AG04450 (cell line): ENCODE results near the gene PEX11G. TPM values are rescaled to one million over a fixed set of nuclear protein-coding genes. Genes with fewer than 3 reads are reported as not detected.
"Not testable (repeated sequence)": the region's sequence is repeated elsewhere in the genome, so short reads cannot be mapped to it uniquely, and the experiment has no call there.

Experiments used
- CTCF ChIA-PET: fragments of 300-600, 350-600 bp; formaldehyde crosslinking; extraction: SDS; loops from one replicate; lab custom pipeline; 2022; ENCODE audit warnings: antibody characterized with exemption, inconsistent platforms; lab: Charles Lee
- POLR2A ChIA-PET: fragments of 350-600 bp; formaldehyde crosslinking; extraction: SDS; loops from one replicate; lab custom pipeline; 2021; ENCODE audit warnings: antibody characterized with exemption, inconsistent platforms; lab: Yijun Ruan, JAX
- DNase-seq: peaks from one replicate; pipeline ENCODE4 v3.0.0-alpha.2; 2011; ENCODE audit warnings: low read depth, low spot score
- H3K27ac ChIP-seq: one replicate; pipeline ENCODE4 v1.5.1; 2012; ENCODE audit warnings: low read depth, low read length, control low read depth
- H3K27me3 ChIP-seq: one replicate; pipeline ENCODE4 v1.6.0; 2012; ENCODE audit warnings: low read length; ENCODE audit not compliant: control insufficient read depth, insufficient read depth
- H3K4me3 ChIP-seq: 2 replicates; pipeline ENCODE4 v1.5.1; 2011; ENCODE audit warnings: mild to moderate bottlenecking, low read depth, low read length, control low read depth
- H3K9me3 ChIP-seq: 2 replicates; pipeline ENCODE4 v1.5.1; 2012; ENCODE audit warnings: low read length; ENCODE audit not compliant: control insufficient read depth, insufficient read depth
- polyA plus RNA-seq: library from polyadenylated mRNA; depleted of rRNA; stranded (reverse); fragments of >200 nt; gene quantifications from 2 replicates; pipeline ENCODE4 v1.2.3, GENCODE V29; 2011
- TF ChIP-seq, protein P1 (sequence below): IDR thresholded peaks from 2 replicates; pipeline ENCODE4 v1.5.1; 2011; ENCODE audit warnings: low read depth, low read length, control low read depth, inconsistent platforms

The PEX11G gene
- polyA plus RNA-seq, 1 experiment, result 0.60 TPM

DNA sequence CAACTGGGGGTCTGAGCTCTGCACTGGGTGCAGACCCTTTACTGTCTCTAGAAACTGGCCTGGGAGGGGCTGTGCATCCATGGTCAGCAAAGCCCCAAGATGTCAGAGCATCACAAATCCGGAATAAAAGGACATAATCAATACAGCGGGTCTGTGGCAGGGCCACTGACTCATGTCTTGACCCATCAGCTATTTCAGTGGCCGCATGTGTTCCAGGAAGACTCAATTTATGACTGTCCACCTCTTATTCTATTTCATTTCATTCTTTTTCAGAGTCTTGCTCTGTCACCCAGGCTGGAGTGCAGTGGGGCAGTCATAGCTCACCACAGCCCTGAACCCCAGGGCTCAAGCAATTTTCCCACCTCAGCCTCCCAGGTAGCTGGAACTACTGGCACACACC lies 53.2 kb downstream of the PEX11G start:
- DNase-seq, result no peak
- H3K27me3 ChIP-seq, result no peaks in the 10 kb centered on the region
- H3K9me3 ChIP-seq, result no peaks in the 10 kb centered on the region; the same call in 1 of the 2 replicates
- TF ChIP-seq, protein P1, sequence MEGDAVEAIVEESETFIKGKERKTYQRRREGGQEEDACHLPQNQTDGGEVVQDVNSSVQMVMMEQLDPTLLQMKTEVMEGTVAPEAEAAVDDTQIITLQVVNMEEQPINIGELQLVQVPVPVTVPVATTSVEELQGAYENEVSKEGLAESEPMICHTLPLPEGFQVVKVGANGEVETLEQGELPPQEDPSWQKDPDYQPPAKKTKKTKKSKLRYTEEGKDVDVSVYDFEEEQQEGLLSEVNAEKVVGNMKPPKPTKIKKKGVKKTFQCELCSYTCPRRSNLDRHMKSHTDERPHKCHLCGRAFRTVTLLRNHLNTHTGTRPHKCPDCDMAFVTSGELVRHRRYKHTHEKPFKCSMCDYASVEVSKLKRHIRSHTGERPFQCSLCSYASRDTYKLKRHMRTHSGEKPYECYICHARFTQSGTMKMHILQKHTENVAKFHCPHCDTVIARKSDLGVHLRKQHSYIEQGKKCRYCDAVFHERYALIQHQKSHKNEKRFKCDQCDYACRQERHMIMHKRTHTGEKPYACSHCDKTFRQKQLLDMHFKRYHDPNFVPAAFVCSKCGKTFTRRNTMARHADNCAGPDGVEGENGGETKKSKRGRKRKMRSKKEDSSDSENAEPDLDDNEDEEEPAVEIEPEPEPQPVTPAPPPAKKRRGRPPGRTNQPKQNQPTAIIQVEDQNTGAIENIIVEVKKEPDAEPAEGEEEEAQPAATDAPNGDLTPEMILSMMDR, result no peak
- ChIA-PET CTCF (no interaction called here), POLR2A (no interaction called here)
- H3K4me3 ChIP-seq, result no peak overlapping the region
- H3K27ac ChIP-seq, result no peak overlapping the region

DNA sequence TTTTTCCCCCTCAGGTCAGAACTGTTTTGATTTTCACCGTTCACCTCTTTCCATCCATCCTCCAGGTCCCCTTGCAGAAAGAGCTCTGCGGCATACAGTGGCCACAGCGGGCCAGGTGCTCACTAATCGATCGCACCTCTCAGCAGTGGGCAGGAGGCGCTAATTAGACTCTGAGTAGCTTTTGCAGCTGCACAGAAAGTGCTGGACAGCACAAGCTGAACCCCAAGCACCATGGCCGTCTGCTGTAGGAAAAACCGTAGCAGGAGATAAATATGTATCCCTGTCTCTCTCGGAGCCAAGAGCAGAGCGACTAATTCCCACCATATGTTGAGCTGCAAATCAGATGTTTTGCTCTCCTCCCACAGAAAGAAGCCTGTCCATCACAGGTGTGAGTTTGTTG lies 54.4 kb downstream of the PEX11G start:
- no peaks in the 10 kb centered on the region for H3K27me3 ChIP-seq
- TF ChIP-seq, protein P1, result no peak
- ChIA-PET CTCF (no interaction called here), POLR2A (no interaction called here)
- no peak overlapping the region for H3K27ac ChIP-seq
- no peak for DNase-seq
- no peaks in the 10 kb centered on the region for H3K9me3 ChIP-seq
- no peak overlapping the region for H3K4me3 ChIP-seq

DNA sequence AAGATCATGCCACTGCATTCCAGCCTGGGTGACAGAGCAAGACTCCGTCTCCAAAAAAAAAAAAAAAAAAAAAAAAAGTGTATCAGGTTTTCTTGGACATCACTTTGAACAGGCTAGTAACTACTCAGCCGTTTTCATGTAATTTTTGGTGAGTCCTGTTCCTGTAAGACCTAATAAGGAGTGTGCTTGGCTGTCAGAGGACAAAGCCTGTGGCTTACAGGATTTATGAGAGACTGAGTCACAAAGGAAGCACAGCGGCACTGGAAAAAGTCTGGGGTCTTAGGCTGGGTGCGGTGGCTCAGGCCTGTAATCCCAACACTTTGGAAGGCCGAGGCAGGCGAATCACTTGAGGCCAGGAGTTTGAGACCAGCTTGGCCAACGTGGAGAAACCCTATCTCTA lies 55.4 kb downstream of the PEX11G start:
- CTCF ChIA-PET, POLR2A ChIA-PET, DNase-seq, H3K9me3 ChIP-seq, H3K27ac ChIP-seq, H3K4me3 ChIP-seq, H3K27me3 ChIP-seq: not testable (repeated sequence)

DNA sequence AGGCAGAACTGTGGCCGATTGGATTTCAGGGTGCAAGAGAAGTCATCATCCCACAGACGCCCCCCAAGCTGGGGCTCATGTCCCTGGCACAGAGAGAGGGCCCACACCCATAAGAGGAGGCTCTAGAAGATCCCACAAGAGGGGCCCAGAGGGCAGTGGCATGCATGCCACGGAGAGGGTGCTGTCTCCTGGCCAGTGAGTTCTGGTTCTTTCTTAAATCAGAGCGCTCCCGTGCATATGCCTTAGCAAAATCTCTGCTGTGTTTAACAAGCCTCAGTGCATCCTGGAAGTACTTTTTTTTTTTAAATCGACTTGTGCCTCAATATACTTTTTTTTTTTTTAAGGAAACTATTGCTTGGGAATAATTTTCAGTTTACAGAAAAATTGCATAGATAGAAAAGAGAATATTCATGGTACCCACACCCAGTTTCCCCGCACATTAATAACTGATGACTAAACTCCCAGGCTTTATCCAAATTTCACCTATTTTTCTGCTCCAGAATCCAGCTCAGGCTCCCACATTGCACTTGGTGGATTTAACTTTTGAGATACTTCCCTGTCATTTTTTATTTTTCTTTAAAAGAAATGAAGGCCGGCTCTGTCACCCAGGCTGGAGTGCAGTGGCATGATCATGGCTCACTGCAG lies 59.1 kb downstream of the PEX11G start:
- no peak for DNase-seq
- no peaks in the 10 kb centered on the region for H3K27me3 ChIP-seq
- CTCF ChIA-PET, result no interaction called here
- H3K4me3 ChIP-seq, result no peak overlapping the region
- H3K27ac ChIP-seq, result no peak overlapping the region
- TF ChIP-seq, protein P1, result no peak
- H3K9me3 ChIP-seq, result no peaks in the 10 kb centered on the region; the same call in 1 of the 2 replicates
- POLR2A ChIA-PET, result no interaction called here

DNA sequence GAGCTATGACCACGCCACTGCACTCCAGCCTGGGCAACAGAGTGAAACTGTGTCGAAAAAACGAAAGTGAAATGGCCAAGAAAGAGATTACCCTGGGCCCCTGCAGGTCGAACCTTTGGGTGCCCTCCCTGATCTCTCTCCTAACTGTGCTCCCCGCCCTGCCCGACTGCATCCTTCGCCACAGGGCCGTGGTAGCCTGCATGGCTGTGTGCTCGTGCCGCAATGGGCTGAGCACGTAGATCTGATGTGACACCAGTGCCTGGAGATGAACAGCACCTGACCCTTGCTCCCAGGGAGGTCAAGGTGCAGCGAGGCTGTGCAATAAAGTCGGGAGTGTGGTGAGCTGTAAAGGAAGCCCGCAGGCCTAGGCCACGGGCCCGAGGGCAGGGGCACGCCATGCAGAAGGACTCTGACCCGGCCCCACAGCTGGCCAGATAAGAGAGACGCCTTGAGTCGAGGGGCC lies 60.2 kb downstream of the PEX11G start:
- H3K27me3 ChIP-seq, result no peaks in the 10 kb centered on the region
- ChIA-PET POLR2A (interaction anchor here (1.3 to 1.7 kb wide), 3 partner anchors 13 to 33 kb away, joined by 7 to 16 read pairs (median 12); no protein-coding TSS in a partner anchor), CTCF (interaction anchor here (1.1 to 1.6 kb wide), 3 partner anchors 61 to 327 kb away, joined by 3 to 5 read pairs (median 4); no protein-coding TSS in a partner anchor)
- no peak for DNase-seq
- no peaks in the 10 kb centered on the region; the same call in 1 of the 2 replicates for H3K9me3 ChIP-seq
- H3K27ac ChIP-seq, result no peak overlapping the region
- TF ChIP-seq, protein P1, result no peak
- no peak overlapping the region for H3K4me3 ChIP-seq
